ENCODE data around the gene CSTA.

GRCh38 chr3:122312826-122313225 is 12.2 kb upstream of the CSTA start:
- TF ChIP-seq CTCF (conservative IDR thresholded peaks at IDR 0.05; ENCODE audit: low read depth, low read length) = no peak
- no peak for TF ChIP-seq EZH2 (IDR thresholded peaks at IDR 0.05; ENCODE audit: low read length, unreplicated experiment)

Data from PC-3 (cell line).